Kidney (tissue), 14 donors: Measurements from ENCODE around the gene FIGNL2. TPM values are rescaled to one million over a fixed set of nuclear protein-coding genes. Genes with fewer than 3 reads are reported as not detected.

Experiments used
- DNase-seq, 5 donors: peaks; one replicate each; pipeline ENCODE4 v3.0.0-alpha.2; 2013 to 2020
- FAIRE-seq: peaks from 2 replicates; lab custom pipeline; 2012; peaks lifted over from hg19 to GRCh38; lab: Jason Lieb, UNC
- H3K27ac ChIP-seq, 2 donors: one replicate each; pipeline ENCODE4 v1.7.0; 2013; ENCODE audit warnings: low read depth in 2 of 2, low read length in 2 of 2, inconsistent platforms in 1 of 2
- H3K27me3 ChIP-seq: one replicate; pipeline ENCODE4 v1.7.1; 2013; ENCODE audit warnings: low read length, inconsistent platforms; ENCODE audit not compliant: control insufficient read depth, insufficient read depth
- H3K36me3 ChIP-seq, 3 donors: one replicate each; pipeline versions ENCODE4 v1.7.0 to v1.7.1; 2013; ENCODE audit warnings: low read length in 3 of 3, control low read depth in 1 of 3, inconsistent platforms in 1 of 3; ENCODE audit not compliant: insufficient read depth in 3 of 3, control insufficient read depth in 2 of 3
- H3K4me1 ChIP-seq, 3 donors: one replicate each; pipeline versions ENCODE4 v1.7.0 to v1.7.1; 2013; ENCODE audit warnings: low read length in 3 of 3, inconsistent platforms in 1 of 3, low read depth in 1 of 3; ENCODE audit not compliant: control insufficient read depth in 2 of 3, insufficient read depth in 2 of 3
- H3K4me3 ChIP-seq, 3 donors: one replicate each; pipeline versions ENCODE4 v1.7.0 to v1.8.1; 2013; ENCODE audit warnings: low read length in 3 of 3, control low read depth in 1 of 3, inconsistent platforms in 1 of 3
- H3K9ac ChIP-seq, 3 donors: one replicate each; pipeline versions ENCODE4 v1.7.0 to v1.7.1; 2013; ENCODE audit warnings: low read length in 3 of 3, control low read depth in 1 of 3, inconsistent platforms in 1 of 3
- H3K9me3 ChIP-seq, 3 donors: one replicate each; pipeline versions ENCODE4 v1.7.0 to v1.7.1; 2013; ENCODE audit warnings: low read length in 3 of 3, control low read depth in 1 of 3, inconsistent platforms in 1 of 3; ENCODE audit not compliant: control insufficient read depth in 2 of 3, insufficient read depth in 1 of 3
- CTCF ChIP-seq: IDR thresholded peaks from 3 replicates; pipeline ENCODE4 v1.5.1; 2012; ENCODE audit warnings: mild to moderate bottlenecking, moderate library complexity, borderline replicate concordance; ENCODE audit not compliant: insufficient read depth; ENCODE audit errors: extremely low read depth
- intact Hi-C: fragments of 100-400 bp; cut with DNase I; formaldehyde crosslinking; loops from one replicate; pipeline ENCODE4 v1.11.1; 2022
- polyA plus RNA-seq: library from polyadenylated mRNA; stranded (reverse); fragments of 350-450 nt; fragmentation: Illumina TruSeq; extraction: RNeasy Lipid Tissue Mini Kit (QIAGEN cat#74804); gene quantifications from one replicate; pipeline ENCODE4 v1.2.3, GENCODE V29; 2014; ENCODE audit warnings: low read depth, low replicate concordance; ENCODE audit not compliant: insufficient read depth
- total RNA-seq: library from RNA; stranded (reverse); fragmentation: NEBNext Ultra II Directional; extraction: Animal tissue kit (Norgen Biotek cat#: 25700); gene quantifications from one replicate; pipeline ENCODE4 v1.2.1, GENCODE V29; 2021
- donor health status: control.
- donor health status: control.
- donor health status: control.
- donor health status: control.
- donor health status: control.
- donor health status: DM: yes; HTN: yes; CAD: no.
- donor health status: Normal renal cell carcinoma (clear cell type).

The FIGNL2 gene
- total and polyA plus RNA-seq, 2 donors from 2014 or later = 3.1 to 6.1 TPM

- no peak for TF ChIP-seq CTCF
- H3K4me1 ChIP-seq = peaks cover 0 to 4% (median 0%) of the 10 kb centered on the region in 3 donors
- FAIRE-seq = no peak
Measured at GRCh38 chr12:51822956-51823355, 25.6 kb downstream of the FIGNL2 start.

GRCh38 chr12:51822261-51822616 is 26.3 kb downstream of the FIGNL2 start:
- TF ChIP-seq CTCF = no peak
- Histone ChIP-seq H3K4me1 (peaks cover 0 to 4% (median 0%) of the 10 kb centered on the region in 3 donors), H3K4me3 (no peak overlapping the region), H3K9me3 (no peaks in the 10 kb centered on the region), H3K9ac (no peak overlapping the region), H3K27me3 (no peaks in the 10 kb centered on the region), H3K27ac (no peak overlapping the region), H3K36me3 (no peaks in the 10 kb centered on the region)
- intact Hi-C loops = no loop called here
- no peak for FAIRE-seq
- DNase-seq = no peak

More at GRCh38 chr12:51822956-51823355, 25.6 kb downstream of the FIGNL2 start:
- intact Hi-C loops = no loop called here
- no peaks in the 10 kb centered on the region for H3K36me3 ChIP-seq
- H3K27ac ChIP-seq = no peak overlapping the region
- DNase-seq = peak in 1 of 5 donors; percentile 37
- H3K4me3 ChIP-seq = no peak overlapping the region
- H3K27me3 ChIP-seq = no peaks in the 10 kb centered on the region
- no peak overlapping the region for H3K9ac ChIP-seq
- no peaks in the 10 kb centered on the region for H3K9me3 ChIP-seq

GRCh38 chr12:51821440-51822260 is 26.9 kb downstream of the FIGNL2 start:
- Histone ChIP-seq H3K36me3 (no peaks in the 10 kb centered on the region), H3K9ac (no peak overlapping the region), H3K27ac (no peak overlapping the region), H3K4me1 (no peaks in the 10 kb centered on the region), H3K9me3 (no peaks in the 10 kb centered on the region), H3K4me3 (no peak overlapping the region), H3K27me3 (no peaks in the 10 kb centered on the region)
- DNase-seq (peak in 1 of 5 donors; percentile 77), FAIRE-seq (no peak)
- intact Hi-C loops = no loop called here
- TF ChIP-seq CTCF = no peak
